GM18508 (cell line): ENCODE results near the gene CHST11.
"Not testable (repeated sequence)": the region's sequence is repeated elsewhere in the genome, so short reads cannot be mapped to it uniquely, and the experiment has no call there.

Source experiments
- ATAC-seq: cut with Tn5 transposase; IDR thresholded peaks from one replicate; pipeline ENCODE4 v1.9.1; 2021; ENCODE audit warnings: moderate number of reproducible peaks; ENCODE audit not compliant: insufficient read depth, unreplicated experiment

The CHST11 gene

DNA sequence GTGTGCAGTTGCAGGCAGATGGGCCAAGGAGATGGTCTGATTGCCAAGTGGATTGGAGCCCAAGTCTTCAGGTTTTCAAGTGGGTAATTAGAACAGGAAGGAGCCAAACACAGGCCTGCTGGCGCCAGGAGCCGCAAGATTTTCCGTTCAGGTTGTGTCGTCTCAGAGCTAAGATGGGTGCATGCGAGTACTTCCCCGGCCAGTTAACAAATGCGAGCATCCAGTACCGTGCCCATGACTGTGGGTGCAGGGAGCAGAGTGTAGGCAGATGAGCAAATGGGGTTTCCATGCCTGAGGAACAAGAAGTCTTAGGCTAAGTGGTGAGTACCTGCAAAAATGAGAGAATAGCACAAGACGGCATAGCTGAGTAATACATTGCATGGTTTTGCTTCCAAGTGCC is 90.5 kb downstream of the CHST11 start:
- ATAC-seq, result no peak

- ATAC-seq, result no peak
Observed at GRCh38 chr12:104549815-104550480, 93.2 kb downstream of the CHST11 start.

DNA sequence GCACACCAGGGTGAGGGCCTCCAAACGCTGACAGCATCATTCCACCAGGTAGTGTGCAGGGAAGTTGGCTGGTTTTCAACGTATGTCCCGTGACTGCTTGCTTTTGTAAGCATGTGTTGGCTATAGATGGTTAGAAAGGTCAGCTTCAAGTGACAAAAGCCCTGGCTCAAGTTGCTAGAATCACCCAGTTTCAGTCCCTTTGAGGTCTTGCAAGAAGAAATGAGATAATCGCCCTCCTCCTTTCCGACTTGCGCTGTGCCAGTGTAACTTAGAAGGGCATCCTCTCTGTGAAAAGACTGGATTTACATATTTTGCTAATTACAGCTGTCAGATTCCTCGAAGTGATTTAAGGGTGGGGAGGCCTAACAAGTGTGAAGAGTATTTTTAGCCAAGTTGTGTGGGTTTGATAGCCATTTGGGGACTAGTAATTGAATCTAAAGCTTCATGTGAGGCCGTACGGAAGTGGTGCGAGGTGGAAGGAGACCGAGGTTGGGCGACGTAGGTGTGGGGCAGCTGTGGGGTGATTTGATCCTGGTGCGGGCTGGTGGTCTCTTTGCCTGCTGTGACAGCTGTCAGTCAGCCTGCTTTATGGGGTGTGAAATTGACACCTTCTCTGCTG is 94.7 kb downstream of the CHST11 start:
- ATAC-seq, result no peak

GRCh38 chr12:104553421-104553820 is 96.7 kb downstream of the CHST11 start:
- no peak for ATAC-seq

- ATAC-seq, result no peak
Observed at GRCh38 chr12:104555648-104556047, 98.9 kb downstream of the CHST11 start.

DNA sequence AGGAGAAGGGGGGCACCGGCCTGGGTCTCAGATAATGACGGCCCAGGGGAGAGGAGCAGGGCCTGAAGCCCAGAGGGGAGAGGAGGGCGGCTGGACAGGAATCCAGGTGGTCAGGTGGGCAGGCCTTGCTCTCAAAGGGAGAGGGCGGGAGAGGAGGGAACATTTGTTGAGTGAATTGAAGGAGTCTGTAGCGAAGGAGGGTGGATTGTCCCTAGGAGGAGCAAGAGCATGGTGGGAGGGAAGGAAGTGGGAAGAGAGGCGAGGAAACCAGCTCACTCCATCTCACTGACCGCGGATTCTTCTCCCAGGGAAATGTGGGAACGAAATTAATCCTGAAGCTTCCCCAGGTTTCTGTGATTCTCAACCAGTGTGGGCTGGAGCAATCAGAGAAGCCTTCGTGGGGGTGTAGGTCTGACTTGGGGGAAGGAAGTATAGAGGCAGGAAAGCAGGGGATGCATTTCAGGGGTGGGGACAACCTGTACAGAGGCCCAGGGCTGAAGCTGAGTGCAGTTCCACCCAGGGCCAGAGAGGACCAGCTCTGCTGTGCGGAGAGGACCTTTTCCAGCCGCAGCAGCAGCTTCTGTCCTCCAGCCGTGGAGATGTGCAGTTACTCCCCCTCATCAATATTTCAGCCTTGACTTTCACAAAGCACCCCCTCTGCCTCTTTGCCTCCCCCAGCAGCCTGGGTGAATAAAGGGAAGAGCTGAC is 100.9 kb downstream of the CHST11 start:
- ATAC-seq, result no peak

GRCh38 chr12:104560881-104561280 is 104.1 kb downstream of the CHST11 start:
- no peak for ATAC-seq

DNA sequence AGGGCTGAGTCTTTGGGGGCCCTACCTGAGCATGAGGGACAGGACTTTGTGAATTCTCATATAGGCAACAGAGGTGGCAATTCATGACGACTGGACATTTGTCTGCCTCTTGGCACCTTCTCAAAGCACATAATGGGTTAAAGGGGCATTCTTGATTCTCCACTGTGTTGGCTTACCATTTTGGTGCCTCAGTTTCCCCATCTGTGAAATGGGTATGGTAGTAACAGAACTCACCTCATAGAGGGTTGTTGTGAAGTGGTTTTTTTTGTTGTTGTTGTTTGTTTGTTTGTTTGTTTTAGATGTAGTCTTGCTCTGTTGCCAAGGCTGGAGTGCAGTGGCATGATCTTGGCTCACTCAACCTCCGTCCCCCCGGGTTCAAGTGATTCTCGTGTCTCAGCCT is 106.0 kb downstream of the CHST11 start:
- ATAC-seq, result no peak

DNA sequence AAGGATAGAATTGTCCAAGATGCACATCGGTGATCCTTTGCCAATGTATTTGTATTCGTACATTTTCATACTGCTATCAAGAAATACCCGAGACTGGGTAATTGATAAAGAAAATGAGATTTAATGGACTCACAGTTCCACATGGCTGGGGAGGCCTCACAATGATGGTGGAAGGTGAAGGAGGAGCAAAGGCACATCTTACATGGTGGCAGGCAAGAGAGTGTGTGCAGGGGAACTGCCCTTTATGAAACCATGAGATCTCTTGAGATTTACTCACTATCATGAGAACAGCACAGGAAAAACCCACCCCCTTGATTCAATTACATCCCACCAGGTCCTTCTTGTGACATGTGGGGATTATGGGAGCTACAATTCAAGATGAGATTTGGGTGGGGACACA is 107.9 kb downstream of the CHST11 start:
- ATAC-seq, result not testable (repeated sequence)

DNA sequence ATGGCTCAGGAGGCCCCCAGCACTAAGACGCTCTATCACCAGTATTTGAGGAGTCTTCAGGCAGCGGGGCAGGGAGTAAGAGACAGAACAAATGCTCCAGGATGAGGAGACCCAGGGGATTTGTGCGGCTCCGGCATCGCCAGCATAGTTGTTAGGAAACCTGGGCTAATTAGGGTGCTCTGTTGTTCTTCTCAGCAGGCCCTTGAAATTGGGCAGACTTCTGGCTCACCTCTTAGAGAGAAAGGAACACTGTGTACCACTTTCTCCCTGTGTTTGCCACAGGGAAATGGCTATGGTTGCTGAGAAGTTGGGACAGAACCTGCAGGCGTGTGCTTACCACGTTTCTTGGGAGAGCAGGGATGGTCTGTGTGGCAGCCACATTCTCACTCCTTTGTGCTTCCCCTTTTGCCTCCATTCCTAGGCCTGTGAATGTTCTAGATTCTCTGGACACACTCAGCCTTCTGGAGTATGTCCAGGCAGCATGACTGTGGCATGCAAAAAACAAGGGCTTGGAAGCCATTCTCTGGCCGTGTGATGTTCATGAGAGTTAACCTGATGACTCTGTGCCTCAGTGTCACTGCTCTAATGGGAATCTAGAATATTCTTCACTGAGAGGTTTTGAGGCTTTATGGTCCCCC is 109.0 kb downstream of the CHST11 start:
- no peak for ATAC-seq

DNA sequence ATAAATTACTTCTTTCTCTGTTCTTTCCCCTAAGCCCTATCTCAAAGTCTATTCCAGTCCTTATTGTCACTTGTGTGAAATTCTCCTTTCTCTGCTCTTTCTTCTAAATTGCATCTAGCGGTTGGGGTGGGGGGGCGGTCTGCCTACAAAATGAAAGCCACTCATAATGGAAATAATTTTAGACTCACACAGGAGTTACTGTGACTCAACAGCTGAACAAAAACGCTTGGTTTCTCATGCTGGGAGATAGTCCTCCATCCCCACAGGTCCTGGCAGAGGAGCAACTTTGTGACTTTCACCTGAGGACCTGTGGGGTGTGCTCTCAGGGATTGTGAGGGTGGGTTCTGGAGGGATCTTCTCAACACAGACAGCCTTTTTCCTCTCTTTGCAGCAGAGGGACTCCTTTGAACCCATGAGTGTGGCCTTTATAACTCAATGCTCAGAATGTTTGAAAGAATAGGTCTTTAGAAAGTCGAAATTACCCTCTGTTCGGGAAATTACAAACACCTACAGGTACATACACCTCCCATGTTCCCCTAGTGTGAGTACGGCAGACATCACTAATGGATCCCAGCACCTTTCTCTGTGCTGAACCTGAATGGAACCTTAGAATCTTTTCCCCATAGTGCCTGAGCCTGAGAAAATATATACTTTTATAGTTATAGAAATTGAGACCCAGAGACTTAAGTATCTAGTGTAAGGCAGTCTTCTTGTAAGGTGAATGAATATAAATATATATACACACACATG is 109.7 kb downstream of the CHST11 start:
- ATAC-seq, result no peak

- no peak for ATAC-seq
Observed at GRCh38 chr12:104567832-104568486, 111.2 kb downstream of the CHST11 start.

DNA sequence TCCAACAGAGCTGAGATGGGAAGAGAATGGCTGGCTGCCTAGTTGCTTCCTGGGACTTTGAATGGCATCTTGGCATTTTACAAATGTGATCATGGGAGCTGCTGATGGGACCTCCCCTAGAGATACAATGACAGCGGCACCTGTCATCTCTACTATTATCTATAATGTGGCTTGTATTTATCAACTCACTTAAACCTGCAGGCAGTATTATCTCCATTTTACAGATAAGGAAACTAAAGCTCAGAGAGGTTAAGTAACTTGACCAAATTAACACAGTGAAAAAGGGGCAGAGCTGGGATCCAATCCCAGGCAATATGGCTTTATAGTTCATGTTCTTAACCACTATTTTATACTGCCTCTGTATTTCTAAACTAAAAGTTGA is 111.7 kb downstream of the CHST11 start:
- ATAC-seq, result no peak

GRCh38 chr12:104568935-104569334 is 112.2 kb downstream of the CHST11 start:
- ATAC-seq, result no peak

- peak; percentile 64 for ATAC-seq
Observed at GRCh38 chr12:104569346-104570173, 112.8 kb downstream of the CHST11 start.

DNA sequence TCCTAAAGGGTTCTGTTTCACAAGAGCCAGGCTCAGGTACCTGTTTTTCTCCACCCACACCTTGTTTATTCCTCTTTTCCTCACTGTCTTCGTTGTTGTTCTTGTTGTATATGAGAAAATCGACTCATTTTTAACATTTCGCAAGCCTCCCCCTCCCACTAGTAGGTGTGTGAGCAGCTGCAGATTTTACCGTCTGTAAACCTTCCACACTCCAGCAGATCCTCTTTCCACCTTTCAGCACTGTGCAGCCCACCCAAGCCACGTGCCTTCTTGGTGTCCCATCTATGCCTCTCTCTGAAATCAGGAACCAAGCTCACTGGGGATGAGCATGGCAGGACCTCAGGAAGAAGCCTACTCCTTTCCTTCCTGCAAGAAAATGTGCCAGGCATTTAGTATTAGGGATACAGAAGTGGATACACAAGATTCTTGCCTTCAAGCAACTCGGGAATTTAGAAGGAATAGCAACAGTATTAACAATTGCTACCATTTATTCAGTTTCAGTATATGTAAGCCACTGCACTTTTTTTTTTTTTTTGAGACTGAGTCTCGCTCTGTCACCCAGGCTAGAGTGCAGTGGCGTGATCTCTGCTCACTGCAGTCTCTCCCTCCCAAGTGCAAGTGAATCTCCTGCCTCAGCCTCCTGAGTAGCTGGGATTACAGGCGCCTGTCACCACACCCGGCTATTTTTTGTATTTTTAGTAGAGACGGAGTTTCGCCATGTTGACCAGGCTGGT is 113.6 kb downstream of the CHST11 start:
- peak; percentile 0 for ATAC-seq

DNA sequence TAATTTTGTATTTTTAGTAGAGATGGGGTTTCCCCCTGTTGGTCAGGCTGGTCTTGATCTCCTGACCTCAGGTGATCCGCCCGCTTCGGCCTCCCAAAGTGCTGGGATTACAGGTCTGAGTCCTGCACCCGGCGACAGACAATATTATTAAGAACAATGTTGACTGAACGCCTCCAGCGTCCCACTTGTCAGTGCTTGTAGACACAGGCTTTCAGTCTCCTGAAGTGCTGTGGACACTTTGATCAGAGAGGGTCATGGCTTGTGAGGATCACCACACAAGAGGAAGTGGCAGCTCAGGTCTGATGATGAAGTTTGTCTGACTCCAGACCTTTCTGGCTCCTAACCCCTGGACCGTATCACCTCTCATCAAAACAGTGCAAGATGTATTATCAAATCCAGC is 114.6 kb downstream of the CHST11 start:
- ATAC-seq, result no peak

GRCh38 chr12:104574353-104574752 is 117.6 kb downstream of the CHST11 start:
- not testable (repeated sequence) for ATAC-seq
